Dermis microvascular lymphatic vessel endothelial cell (primary cell): ENCODE measurements around the gene ACAP3. TPM values are rescaled to one million over a fixed set of nuclear protein-coding genes. Genes with fewer than 3 reads are reported as not detected.

Source experiments
- DNase-seq, 2 donors: peaks; one replicate each; pipeline versions ENCODE4 v3.0.0 to v3.0.0-alpha.2; 2010; ENCODE audit warnings: low read depth in 2 of 2
- total RNA-seq: library from RNA; depleted of rRNA; stranded (reverse); fragments of >200 nt; gene quantifications from 2 replicates; pipeline ENCODE4 v1.2.1, GENCODE V29; 2014

ACAP3 gene
- total RNA-seq, 1 donor from 2014 or later = 11.8 TPM

- DNase-seq = no peak
Measured at GRCh38 chr1:1345384-1345783, 37.7 kb upstream of the ACAP3 start.

DNA sequence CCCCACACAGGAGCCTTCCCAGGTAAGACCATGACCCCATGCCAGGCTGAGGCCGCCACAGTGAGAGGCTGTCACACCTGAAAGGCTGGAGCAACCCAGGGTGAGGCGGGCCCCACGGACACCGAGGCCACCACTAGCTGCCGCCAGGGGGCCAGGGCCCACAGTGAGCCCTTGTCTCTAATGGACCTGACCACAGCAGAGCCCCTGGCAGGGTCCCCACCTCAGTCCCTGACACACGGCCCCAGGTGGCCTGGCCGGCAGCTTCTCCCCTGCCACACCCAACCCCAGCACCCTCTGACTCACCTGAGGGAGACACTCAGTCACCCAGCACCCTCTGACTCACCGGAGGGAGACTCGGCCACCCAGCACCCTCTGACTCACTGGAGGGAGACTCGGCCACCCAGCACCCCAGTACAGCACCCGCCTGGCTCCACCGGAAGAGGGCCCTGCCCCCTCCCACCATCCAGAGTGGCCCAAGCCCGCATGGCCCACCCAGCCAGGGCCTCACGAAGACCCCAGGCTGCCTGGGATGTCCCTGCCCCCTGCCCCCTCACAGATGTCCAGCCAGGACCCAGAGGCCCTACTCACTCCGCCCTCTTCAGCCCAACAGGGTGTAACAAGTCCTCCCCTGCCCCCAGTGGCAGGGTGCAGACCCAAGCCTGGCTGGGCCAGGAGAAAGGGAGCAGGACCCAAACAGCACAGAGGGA, 37.1 kb upstream of the ACAP3 start:
- peak in 1 of 2 donors; percentile 29 for DNase-seq

- DNase-seq = no peak
Measured at GRCh38 chr1:1343811-1344421, 36.2 kb upstream of the ACAP3 start.

DNA sequence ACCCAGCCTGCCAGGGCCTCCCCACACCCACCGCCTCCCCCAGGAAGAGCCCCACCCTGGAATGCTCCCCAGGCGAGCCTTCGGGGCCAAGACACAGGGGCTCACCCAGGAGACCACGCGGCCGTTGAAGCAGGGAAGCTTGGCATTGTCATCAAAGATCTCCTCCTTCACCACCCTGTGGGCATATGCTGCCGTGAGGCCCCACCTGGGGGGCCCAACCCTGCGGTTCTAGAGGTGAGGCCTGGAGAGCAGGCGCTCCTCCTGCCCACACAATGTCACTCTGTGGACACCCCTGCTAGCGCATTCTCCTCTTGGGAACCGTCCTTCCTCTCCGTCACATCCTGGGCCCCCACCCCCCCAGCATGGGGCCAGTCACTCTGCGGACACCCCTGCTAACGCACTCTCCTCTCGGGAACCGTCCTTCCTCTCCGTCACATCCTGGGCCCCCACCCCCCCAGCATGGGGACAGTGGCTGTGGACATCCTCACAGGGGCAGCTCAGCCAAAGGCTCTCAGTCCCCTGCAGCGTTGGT, 34.9 kb upstream of the ACAP3 start:
- no peak for DNase-seq

DNA sequence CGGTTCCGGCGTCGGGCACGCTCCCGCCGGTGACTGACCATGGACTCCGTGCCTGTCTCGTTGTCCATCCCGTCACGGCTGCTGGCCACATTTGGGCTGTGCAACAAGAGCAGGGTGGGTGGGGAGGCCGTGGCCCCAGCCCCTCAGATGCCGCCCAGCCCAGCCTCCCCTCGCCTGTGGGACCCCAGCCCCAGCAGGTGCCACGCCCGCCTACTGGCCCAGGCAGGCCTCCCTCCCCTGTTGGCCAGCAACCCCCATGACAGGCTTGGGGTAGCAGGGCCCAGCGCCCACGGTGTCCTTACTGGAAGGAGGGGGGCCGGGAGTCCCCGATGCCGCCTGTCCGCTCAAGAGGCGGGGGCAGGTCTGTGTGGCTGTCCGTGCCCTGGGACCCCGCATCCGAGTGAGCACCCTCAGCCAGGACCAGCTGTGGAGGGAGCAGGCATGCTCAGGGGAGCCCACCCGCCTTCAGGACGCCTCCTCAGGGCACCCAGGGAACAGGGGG, 34.4 kb upstream of the ACAP3 start:
- DNase-seq = no peak

DNA sequence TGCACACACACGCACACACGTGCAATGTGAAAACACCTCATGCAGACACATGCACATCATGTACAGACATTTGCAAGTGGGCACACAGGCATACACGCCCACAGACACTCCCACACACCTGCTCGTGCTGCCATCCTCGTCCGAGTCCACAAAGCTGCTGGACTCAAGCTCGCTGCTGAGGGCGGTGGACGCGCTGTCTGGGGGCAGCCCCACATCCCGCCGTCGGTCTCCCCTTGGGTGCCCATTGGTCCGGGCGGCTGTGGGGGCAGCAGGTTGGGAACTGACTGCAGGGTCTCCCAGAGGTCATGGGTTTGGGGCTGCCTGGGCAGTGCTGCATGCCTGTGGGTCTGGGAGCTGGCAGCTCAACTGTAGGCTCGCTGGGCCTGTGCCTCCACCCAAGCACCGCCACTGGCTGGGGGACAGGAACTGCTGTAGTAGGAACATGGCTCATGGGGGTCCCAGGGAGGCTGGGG, 33.9 kb upstream of the ACAP3 start:
- DNase-seq = no peak

DNA sequence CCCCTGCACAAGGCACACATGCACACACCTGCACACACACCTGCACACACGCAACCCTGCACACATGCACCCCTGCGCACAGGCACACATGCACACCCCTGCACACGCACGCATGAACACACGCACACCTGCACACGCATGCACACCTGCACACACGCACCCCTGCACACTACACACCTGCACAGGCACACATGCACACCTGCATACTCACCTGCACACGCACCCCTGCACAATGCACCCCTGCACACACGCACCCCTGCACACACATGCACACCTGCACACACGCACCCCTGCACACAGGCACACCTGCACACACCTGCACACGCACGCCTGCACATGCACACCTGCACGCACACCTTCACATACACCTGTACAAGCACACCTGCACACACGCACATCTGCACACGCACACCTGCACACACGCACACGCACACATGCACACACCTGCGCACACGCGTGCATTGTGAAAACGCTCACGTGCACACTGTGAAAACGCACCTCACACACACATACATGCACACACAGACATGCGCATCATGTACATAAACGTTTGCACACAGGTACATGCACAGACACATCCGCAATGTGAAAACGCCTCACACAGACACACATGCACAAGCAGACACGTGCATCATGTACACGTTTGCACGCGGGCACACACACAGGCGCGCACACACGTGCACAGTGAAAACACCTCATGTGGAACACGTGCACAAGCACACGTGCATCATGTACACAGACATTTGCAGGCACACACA, 33.2 kb upstream of the ACAP3 start:
- no peak for DNase-seq

DNA sequence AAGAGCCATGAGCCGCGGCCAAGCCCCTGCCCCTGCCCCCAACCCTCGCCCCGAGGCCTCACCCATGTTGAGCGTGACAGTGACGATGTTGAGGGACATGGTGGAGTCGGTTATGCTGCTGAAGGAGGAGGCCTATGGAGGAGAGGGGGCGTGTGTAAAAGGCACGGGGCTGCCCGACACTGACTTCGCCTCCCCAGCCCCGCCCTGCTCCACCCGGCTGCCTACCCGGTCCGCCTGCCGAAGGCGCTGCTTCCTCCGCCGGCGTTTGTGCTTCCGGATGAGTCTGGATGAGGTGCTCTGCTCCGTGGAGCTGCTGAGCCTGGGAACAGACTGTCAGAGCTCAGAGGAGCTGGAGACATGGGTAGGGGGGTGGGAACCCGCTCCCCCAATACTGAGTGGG, 32.5 kb upstream of the ACAP3 start:
- DNase-seq = no peak

DNA sequence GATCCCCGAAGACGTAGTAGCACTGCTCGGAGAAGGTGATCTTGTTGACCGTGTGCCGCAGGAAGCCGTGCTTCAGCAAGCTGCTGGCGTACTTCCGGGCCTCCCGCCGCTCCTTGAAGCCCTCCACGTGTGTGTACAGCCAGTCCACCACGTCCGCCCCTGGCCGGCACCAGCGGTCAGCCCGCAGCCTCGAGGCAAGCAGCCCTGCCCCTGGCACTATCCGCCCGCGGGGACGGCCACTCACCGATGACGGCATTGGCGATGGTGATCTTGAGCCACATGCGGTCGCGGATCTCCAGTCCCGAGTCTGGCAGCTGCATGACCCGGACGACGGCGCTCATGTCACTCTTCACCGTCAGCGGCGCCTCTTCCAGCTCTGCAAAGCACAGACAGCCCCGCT, 30.5 kb upstream of the ACAP3 start:
- DNase-seq = no peak

- DNase-seq = no peak
Measured at GRCh38 chr1:1337793-1338147, 30.0 kb upstream of the ACAP3 start.

- no peak for DNase-seq
Measured at GRCh38 chr1:1336931-1337792, 29.4 kb upstream of the ACAP3 start.

DNA sequence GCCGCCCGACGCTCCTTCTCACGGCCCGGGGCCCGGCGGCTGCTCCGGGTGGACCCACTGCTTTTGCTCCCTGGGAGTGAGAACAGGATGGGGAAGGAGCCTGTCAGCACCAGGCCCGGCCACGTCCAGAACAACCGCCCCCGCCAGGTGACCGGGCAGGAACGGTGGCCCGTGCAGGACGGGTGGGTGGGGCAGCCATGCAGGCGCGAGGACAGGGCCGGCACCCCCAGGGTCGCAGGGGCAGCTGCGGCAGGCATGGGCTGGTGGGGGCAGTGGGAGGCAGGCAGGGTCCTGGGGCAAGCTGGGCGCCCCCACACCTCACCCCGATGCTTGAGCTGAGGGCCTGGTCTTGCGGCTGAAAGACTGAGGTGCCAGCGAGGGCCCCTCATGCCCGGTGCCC, 28.7 kb upstream of the ACAP3 start:
- DNase-seq = no peak

- no peak for DNase-seq
Measured at GRCh38 chr1:1335792-1336248, 28.1 kb upstream of the ACAP3 start.

- DNase-seq = no peak
Measured at GRCh38 chr1:1335283-1335682, 27.6 kb upstream of the ACAP3 start.

DNA sequence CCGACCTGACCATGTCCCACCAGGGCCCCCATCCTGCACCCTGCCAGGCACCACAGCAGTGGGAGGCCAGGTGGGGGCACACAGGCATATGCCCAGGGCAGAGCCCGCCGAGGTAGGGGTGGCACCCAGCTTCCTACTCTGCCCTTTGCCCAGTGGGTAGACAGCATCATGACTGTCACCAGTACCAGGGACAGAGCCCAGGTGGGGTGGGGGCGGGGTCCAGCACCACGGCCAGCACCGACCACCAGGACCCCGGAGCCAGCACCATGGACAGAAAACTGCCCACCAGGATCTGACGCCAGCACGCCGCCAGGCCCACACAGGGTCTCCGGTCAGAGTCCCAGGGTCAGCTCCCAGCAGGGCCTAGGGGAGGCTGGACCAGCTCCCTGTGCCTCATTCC, 27.1 kb upstream of the ACAP3 start:
- no peak for DNase-seq

DNA sequence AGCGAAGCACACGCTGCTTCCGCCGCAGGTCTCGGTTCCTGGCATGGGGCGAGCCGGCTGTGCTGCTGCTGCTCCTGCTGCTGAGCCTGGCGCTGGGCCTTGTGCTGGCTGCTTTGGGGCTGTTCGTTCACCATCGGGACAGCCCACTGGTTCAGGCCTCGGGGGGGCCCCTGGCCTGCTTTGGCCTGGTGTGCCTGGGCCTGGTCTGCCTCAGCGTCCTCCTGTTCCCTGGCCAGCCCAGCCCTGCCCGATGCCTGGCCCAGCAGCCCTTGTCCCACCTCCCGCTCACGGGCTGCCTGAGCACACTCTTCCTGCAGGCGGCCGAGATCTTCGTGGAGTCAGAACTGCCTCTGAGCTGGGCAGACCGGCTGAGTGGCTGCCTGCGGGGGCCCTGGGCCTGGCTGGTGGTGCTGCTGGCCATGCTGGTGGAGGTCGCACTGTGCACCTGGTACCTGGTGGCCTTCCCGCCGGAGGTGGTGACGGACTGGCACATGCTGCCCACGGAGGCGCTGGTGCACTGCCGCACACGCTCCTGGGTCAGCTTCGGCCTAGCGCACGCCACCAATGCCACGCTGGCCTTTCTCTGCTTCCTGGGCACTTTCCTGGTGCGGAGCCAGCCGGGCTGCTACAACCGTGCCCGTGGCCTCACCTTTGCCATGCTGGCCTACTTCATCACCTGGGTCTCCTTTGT, 26.0 kb upstream of the ACAP3 start:
- DNase-seq = no peak

DNA sequence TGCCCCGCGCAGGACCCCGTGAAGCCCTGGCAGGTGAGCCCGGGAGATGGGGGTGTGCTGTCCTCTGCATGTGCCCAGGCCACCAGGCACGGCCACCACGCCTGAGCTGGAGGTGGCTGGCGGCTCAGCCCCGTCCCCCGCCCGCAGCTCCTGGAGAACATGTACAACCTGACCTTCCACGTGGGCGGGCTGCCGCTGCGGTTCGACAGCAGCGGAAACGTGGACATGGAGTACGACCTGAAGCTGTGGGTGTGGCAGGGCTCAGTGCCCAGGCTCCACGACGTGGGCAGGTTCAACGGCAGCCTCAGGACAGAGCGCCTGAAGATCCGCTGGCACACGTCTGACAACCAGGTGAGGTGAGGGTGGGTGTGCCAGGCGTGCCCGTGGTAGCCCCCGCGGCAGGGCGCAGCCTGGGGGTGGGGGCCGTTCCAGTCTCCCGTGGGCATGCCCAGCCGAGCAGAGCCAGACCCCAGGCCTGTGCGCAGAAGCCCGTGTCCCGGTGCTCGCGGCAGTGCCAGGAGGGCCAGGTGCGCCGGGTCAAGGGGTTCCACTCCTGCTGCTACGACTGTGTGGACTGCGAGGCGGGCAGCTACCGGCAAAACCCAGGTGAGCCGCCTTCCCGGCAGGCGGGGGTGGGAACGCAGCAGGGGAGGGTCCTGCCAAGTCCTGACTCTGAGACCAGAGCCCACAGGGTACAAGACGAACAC, 25.2 kb upstream of the ACAP3 start:
- DNase-seq = no peak

DNA sequence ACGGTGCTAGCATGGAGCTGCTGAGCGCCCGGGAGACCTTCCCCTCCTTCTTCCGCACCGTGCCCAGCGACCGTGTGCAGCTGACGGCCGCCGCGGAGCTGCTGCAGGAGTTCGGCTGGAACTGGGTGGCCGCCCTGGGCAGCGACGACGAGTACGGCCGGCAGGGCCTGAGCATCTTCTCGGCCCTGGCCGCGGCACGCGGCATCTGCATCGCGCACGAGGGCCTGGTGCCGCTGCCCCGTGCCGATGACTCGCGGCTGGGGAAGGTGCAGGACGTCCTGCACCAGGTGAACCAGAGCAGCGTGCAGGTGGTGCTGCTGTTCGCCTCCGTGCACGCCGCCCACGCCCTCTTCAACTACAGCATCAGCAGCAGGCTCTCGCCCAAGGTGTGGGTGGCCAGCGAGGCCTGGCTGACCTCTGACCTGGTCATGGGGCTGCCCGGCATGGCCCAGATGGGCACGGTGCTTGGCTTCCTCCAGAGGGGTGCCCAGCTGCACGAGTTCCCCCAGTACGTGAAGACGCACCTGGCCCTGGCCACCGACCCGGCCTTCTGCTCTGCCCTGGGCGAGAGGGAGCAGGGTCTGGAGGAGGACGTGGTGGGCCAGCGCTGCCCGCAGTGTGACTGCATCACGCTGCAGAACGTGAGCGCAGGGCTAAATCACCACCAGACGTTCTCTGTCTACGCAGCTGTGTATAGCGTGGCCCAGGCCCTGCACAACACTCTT, 24.5 kb upstream of the ACAP3 start:
- no peak for DNase-seq
